BJ (cell line): ENCODE data around the gene TXNRD2. TPM values are rescaled to one million over a fixed set of nuclear protein-coding genes. Genes with fewer than 3 reads are reported as not detected.

Experiments used
- CTCF ChIA-PET: fragments of 350-600 bp; formaldehyde crosslinking; extraction: SDS; loops from one replicate; lab custom pipeline; 2021; ENCODE audit warnings: antibody characterized with exemption, inconsistent platforms; lab: Yijun Ruan, JAX
- POLR2A ChIA-PET: fragments of 300-600 bp; sonication (Branson Sonifier 250); formaldehyde crosslinking; extraction: SDS; loops from one replicate; lab custom pipeline; 2021; ENCODE audit warnings: antibody characterized with exemption; lab: Charles Lee
- DNase-seq: peaks from one replicate; pipeline ENCODE4 v3.0.0-alpha.2; 2011; ENCODE audit warnings: low read depth
- H3K27me3 ChIP-seq: 2 replicates; pipeline ENCODE4 v1.6.0; 2011; ENCODE audit warnings: low read length; ENCODE audit not compliant: control insufficient read depth, insufficient read depth
- H3K36me3 ChIP-seq: 2 replicates; pipeline ENCODE4 v1.5.1; 2011; ENCODE audit warnings: low read length; ENCODE audit not compliant: control insufficient read depth, insufficient read depth
- H3K4me3 ChIP-seq: 2 replicates; pipeline ENCODE4 v1.5.1; 2011; ENCODE audit warnings: low read depth, mild to moderate bottlenecking, control low read depth, low read length
- polyA plus RNA-seq: library from polyadenylated mRNA; depleted of rRNA; stranded (reverse); fragments of >200 nt; gene quantifications from 2 replicates; pipeline ENCODE4 v1.2.3, GENCODE V29; 2011
- TF ChIP-seq, protein P1 (sequence below): IDR thresholded peaks from 2 replicates; pipeline ENCODE4 v1.5.1; 2011; ENCODE audit warnings: low read depth, mild to moderate bottlenecking, control low read depth, inconsistent platforms, low read length, moderate library complexity; ENCODE audit not compliant: insufficient read depth

The TXNRD2 gene
- polyA plus RNA-seq, 1 experiment: 28.5 TPM

DNA sequence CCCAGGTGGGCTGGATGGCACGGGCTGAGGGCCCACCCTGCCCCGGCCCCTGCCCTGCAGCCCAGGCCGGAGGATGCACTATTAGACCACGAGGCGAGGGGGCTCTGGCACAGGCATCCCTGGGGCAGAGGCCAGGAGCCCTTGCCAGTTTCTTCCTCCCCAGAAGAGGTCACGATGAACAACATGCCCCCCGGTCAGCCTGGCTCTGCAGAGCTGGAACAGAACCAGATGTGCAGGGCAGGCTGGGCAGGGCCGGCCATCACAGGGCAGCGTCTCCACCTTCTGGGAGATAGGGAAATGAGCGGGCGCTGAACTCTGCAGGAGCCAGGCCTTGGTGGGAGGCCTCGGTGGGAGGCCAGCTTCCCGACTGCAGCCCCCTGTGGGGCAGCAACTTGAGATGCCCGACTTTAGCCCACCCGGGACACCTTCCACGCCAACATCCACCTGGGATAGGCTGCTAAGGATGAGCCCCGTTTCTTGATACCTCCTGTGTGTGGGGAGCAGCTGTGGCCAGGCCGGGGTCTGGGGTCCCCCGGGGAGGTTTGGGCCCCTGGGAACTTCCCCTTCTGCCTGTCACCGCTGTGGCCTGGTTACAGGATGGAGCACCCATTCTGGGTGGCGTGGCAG is 65.2 kb downstream of the TXNRD2 start:
- ChIA-PET CTCF (interaction anchor here (3.1 kb wide), 1 partner anchor 146 kb away, joined by 13 read pairs; no protein-coding TSS in a partner anchor), POLR2A (no interaction called here)
- TF ChIP-seq, protein P1, sequence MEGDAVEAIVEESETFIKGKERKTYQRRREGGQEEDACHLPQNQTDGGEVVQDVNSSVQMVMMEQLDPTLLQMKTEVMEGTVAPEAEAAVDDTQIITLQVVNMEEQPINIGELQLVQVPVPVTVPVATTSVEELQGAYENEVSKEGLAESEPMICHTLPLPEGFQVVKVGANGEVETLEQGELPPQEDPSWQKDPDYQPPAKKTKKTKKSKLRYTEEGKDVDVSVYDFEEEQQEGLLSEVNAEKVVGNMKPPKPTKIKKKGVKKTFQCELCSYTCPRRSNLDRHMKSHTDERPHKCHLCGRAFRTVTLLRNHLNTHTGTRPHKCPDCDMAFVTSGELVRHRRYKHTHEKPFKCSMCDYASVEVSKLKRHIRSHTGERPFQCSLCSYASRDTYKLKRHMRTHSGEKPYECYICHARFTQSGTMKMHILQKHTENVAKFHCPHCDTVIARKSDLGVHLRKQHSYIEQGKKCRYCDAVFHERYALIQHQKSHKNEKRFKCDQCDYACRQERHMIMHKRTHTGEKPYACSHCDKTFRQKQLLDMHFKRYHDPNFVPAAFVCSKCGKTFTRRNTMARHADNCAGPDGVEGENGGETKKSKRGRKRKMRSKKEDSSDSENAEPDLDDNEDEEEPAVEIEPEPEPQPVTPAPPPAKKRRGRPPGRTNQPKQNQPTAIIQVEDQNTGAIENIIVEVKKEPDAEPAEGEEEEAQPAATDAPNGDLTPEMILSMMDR: no peak
- Histone ChIP-seq H3K27me3 (no peaks in the 10 kb centered on the region), H3K4me3 (no peak overlapping the region), H3K36me3 (peaks cover 8% of the 10 kb centered on the region)
- DNase-seq: no peak

DNA sequence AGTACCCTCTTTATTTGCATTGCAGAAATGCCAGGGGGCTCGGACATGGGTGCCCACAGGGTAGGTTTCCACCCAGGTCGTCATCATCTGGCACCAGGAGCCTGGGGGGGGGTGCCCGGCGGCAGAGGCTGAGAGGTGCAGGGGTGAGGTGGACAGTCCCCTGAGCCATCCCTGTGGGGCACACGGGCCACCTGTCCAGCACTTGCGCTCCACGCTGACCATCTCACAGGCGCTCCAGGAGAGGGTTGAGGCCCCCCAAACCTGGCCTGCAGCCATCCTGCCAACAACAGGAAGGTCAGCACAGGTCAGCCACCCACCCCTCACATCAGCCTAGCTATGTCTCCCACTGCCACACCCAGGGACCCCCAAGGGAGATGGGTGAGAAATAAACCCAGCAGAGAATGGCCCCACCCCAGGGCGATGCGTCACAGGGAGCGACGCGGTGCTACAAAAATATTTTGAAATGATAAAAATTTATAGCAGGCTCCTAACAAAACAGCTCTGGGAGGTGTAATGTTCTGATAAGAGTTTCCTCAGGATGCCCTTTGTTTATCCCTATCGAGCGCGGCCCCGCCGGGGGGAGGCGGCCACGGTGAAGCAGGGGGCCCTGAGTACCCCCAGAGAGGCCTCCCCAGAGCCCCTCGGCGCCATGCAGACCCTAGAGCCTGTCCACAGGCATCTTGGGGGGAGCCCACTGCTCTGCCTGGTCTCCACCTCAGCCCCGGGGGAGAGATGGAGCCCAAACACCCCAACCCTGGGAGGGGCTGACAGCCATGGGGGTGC is 65.9 kb downstream of the TXNRD2 start:
- TF ChIP-seq, protein P1: no peak
- no peak overlapping the region for H3K4me3 ChIP-seq
- POLR2A ChIA-PET: no interaction called here
- no peaks in the 10 kb centered on the region for H3K27me3 ChIP-seq
- no peak for DNase-seq
- CTCF ChIA-PET: interaction anchor here (3.1 kb wide), 1 partner anchor 145 kb away, joined by 13 read pairs; no protein-coding TSS in a partner anchor
- H3K36me3 ChIP-seq: peaks cover 8% of the 10 kb centered on the region

DNA sequence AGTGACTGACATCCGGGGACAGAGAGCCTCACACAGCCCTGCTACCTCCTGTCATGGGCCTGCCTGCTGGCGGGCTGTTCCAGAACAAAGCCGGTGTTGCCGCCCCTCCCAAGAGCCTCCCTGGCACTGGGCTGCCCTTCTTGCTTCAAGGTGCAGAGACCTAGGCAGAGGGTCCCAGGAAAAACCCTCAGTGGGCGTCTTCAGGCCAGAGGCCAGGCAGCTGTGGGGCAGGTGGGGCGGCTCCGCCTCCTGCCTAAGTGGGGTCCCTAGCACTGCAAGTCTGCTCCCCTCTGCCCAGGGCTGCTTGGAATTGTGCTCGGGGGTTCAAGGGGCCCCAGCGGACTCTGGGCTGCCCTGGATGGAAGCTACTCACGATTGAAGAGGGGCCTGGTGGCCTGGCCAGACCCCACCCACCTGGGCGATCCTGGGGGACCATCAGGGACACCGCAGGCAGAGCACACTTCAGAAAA is 66.5 kb downstream of the TXNRD2 start:
- POLR2A ChIA-PET: no interaction called here
- H3K27me3 ChIP-seq: no peaks in the 10 kb centered on the region
- TF ChIP-seq, protein P1: no peak
- CTCF ChIA-PET: interaction anchor here (3.1 kb wide), 1 partner anchor 144 kb away, joined by 13 read pairs; no protein-coding TSS in a partner anchor
- peaks cover 8% of the 10 kb centered on the region for H3K36me3 ChIP-seq
- no peak overlapping the region for H3K4me3 ChIP-seq
- DNase-seq: no peak

GRCh38 chr22:19874307-19875060 is 67.1 kb downstream of the TXNRD2 start:
- DNase-seq: no peak
- ChIA-PET CTCF (interaction anchor here (3.1 kb wide), 1 partner anchor 144 kb away, joined by 13 read pairs; no protein-coding TSS in a partner anchor), POLR2A (no interaction called here)
- peaks cover 7% of the 10 kb centered on the region for H3K36me3 ChIP-seq
- no peaks in the 10 kb centered on the region for H3K27me3 ChIP-seq
- H3K4me3 ChIP-seq: no peak overlapping the region
- TF ChIP-seq, protein P1: no peak
